Urinary bladder (tissue), 4 donors: ENCODE data around the gene HMX3. TPM values are rescaled to one million over a fixed set of nuclear protein-coding genes. Genes with fewer than 3 reads are reported as not detected.

Source experiments
- DNase-seq: peaks from one replicate; pipeline ENCODE4 v3.0.0-alpha.2; 2015; ENCODE audit errors: extremely low spot score
- H3K27ac ChIP-seq: one replicate; pipeline ENCODE4 v1.5.1; 2013; ENCODE audit warnings: low read depth, mild to moderate bottlenecking, moderate library complexity
- H3K36me3 ChIP-seq: one replicate; pipeline ENCODE4 v1.6.1; 2013; ENCODE audit warnings: mild to moderate bottlenecking, moderate library complexity; ENCODE audit not compliant: insufficient read depth
- H3K4me1 ChIP-seq: one replicate; pipeline ENCODE4 v1.6.1; 2013; ENCODE audit warnings: mild to moderate bottlenecking, moderate library complexity; ENCODE audit not compliant: insufficient read depth
- H3K4me3 ChIP-seq: one replicate; pipeline ENCODE4 v1.5.1; 2013; ENCODE audit warnings: low read depth, low read length
- WGBS: extraction: QIAGEN DNeasy Blood & Tissue Kit; methylation state at CpG from one replicate; pipeline ENCODE4 v1.1.7; 2013; 5-methylcytosine and 5-hydroxymethylcytosine counted together
- polyA plus RNA-seq: library from polyadenylated mRNA; stranded (reverse); fragments of 200-250 nt; gene quantifications from one replicate; pipeline ENCODE4 v1.2.3, GENCODE V29; 2013
- total RNA-seq: library from RNA; depleted of rRNA; stranded (reverse); fragments of >200 nt; gene quantifications from one replicate; pipeline ENCODE4 v1.2.3, GENCODE V29; 2014
- donor health status: healthy with polysubstance abuse.
- donor health status: healthy.

HMX3 gene
- not detected for total RNA-seq
- polyA plus RNA-seq: not detected

DNA sequence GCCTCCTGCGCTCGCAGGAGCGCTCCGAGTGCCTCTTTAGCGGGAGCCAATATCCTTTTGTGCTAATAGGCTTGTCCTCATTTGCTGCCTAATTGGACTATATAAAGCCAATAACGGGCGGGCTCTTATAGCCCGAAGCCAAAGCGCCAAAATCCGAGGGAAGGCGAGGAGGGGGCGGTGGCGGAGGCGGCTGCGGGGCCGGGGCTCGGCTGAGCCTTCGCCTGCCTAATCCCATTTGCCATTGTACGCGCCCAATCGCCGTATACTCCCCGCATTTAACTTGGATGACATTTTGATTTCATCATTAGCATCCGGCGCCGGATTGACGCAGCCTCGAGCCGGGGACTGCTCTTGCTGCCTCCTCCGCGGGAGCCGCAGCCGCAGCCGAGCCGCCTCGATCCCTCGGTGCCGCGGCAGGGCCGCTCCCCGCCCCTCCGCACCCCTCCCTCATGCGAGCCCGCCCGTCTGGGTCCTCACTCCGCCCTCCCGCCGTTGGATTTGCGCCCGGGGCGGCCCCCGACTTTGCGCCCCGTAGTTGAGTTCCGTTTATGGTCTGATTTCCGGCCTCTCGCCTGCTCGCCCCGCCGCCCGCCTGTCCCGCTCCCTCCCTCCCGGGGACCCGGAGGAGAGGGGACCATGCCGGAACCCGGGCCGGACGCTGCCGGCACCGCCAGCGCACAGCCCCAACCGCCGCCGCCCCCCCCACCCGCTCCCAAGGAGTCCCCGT lies at the start of gene HMX3:
Gene HMX3, plus strand, starts transcription at position 556 of the 727 bp plus-strand sequence. Its CDS starts 81 bp downstream, at position 637.
- H3K4me1 ChIP-seq: no peaks in the 10 kb centered on the region
- H3K4me3 ChIP-seq: peak within 1 kb of the TSS; percentile 38
- no peak within 1 kb of the TSS for H3K27ac ChIP-seq
- H3K36me3 ChIP-seq: no peaks in the 10 kb centered on the region
- WGBS: under 1% methylated on average over 76 of the region's 76 CpGs
- no peak for DNase-seq

- Histone ChIP-seq H3K4me3 (no peak overlapping the region), H3K27ac (no peak overlapping the region), H3K36me3 (no peaks in the 10 kb centered on the region), H3K4me1 (no peaks in the 10 kb centered on the region)
- 84% methylated on average over 7 of the region's 7 CpGs for WGBS
- no peak for DNase-seq
Observed at GRCh38 chr10:123086281-123086680, 49.5 kb upstream of the HMX3 start.

- 86% methylated on average over 4 of the region's 4 CpGs for WGBS
Observed at GRCh38 chr10:123087348-123087747, 48.4 kb upstream of the HMX3 start.

DNA sequence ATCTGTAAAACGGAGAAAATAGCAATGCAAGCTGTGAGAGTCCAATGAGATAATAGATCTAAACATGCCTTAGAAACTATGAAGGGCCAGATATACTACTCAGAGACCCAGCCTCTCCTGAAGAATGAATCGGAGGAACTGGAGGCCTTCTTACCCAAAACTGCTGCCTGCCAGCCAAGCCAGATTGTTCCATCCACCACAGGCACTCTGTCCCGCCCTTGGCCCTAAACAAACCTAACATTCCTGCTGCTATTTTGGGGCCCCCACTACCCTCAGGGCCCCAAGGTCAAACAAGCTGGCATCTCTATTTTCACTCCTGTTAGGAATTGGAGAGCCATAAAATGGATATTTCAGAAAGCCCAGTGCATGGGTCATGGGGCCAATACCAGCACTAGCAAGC lies 48.0 kb upstream of the HMX3 start:
- 49% methylated on average over 3 of the region's 3 CpGs for WGBS

More at GRCh38 chr10:123087348-123087747, 48.4 kb upstream of the HMX3 start:
- H3K4me3 ChIP-seq: no peak overlapping the region
- no peak for DNase-seq
- no peaks in the 10 kb centered on the region for H3K36me3 ChIP-seq
- H3K4me1 ChIP-seq: no peaks in the 10 kb centered on the region
- H3K27ac ChIP-seq: no peak overlapping the region

GRCh38 chr10:123092635-123093414 lies 42.9 kb upstream of the HMX3 start:
- 72% methylated on average over 14 of the region's 14 CpGs for WGBS
- Histone ChIP-seq H3K36me3 (no peaks in the 10 kb centered on the region), H3K4me3 (no peak overlapping the region), H3K4me1 (no peaks in the 10 kb centered on the region), H3K27ac (no peak overlapping the region)
- DNase-seq: no peak

More for the DNA sequence above, 48.0 kb upstream of the HMX3 start:
- DNase-seq: no peak
- Histone ChIP-seq H3K27ac (no peak overlapping the region), H3K4me3 (no peak overlapping the region), H3K36me3 (no peaks in the 10 kb centered on the region), H3K4me1 (no peaks in the 10 kb centered on the region)

- DNase-seq: no peak
- Histone ChIP-seq H3K36me3 (no peaks in the 10 kb centered on the region), H3K4me3 (no peak overlapping the region), H3K4me1 (no peaks in the 10 kb centered on the region), H3K27ac (no peak overlapping the region)
- WGBS: 68% methylated on average over 4 of the region's 4 CpGs
Observed at GRCh38 chr10:123093489-123093888, 42.3 kb upstream of the HMX3 start.

- 74% methylated on average over 5 of the region's 5 CpGs for WGBS
- no peaks in the 10 kb centered on the region for H3K36me3 ChIP-seq
- no peak overlapping the region for H3K27ac ChIP-seq
- no peak for DNase-seq
- H3K4me3 ChIP-seq: no peak overlapping the region
- H3K4me1 ChIP-seq: no peaks in the 10 kb centered on the region
Observed at GRCh38 chr10:123096452-123096851, 39.3 kb upstream of the HMX3 start.

DNA sequence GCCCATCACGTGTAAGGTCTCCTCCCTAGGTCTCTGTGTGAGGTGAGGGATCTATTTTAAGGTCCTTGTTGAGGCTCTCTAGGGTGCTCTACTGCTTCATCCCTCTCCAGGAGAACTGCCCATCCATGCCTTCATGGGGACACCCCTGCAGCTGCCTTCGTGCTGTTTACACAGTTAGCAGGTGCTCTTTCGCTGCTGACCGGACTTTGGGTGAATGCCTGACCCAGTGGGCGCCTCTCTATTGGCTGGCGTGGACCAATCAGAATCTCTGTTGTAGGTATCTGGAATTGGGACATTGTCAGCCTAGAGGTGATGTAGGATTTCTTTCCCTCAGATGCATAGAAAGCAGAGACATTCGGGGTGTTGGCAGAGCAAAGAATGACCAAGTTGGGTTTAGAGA lies 38.7 kb upstream of the HMX3 start:
- Histone ChIP-seq H3K27ac (no peak overlapping the region), H3K4me3 (no peak overlapping the region), H3K4me1 (no peaks in the 10 kb centered on the region), H3K36me3 (no peaks in the 10 kb centered on the region)
- no peak for DNase-seq
- WGBS: 78% methylated on average over 7 of the region's 7 CpGs

DNA sequence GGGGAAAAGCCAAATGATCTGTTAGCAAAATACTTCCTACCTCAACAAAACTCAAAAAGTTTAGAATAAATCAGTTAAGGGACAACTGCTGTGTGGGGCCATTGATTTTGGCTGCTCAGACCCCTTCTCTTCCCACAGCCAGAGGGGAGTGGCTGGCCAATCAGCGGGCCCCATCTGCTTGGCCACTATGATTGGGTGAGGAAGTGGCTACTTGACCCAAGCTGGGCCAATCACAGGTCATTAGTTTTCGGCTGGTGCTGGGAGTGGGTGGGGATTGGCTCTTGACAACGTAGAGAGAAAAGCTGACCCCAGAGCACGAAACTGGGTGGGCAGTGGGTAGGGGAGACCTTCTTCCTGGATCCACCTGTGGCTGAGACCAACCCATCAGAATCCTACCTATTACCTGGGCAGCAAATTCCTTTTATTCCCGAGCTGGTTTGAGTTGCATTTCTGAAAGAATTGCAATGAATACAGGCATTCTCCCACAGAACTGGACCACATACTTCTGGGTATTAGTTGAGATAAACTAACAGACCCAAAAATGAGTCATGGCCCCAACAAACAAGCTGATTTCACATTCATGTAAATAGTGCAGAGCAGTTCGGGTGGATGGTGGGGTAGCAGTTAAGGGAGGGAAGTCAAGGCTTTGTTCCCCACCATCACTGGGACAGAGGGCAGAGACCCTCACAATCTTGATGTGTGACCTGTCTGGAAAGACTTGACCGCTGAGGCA lies 35.6 kb upstream of the HMX3 start:
- DNase-seq: no peak
- 80% methylated on average over 7 of the region's 7 CpGs for WGBS
- Histone ChIP-seq H3K27ac (no peak overlapping the region), H3K4me3 (no peak overlapping the region), H3K36me3 (no peaks in the 10 kb centered on the region), H3K4me1 (no peaks in the 10 kb centered on the region)

DNA sequence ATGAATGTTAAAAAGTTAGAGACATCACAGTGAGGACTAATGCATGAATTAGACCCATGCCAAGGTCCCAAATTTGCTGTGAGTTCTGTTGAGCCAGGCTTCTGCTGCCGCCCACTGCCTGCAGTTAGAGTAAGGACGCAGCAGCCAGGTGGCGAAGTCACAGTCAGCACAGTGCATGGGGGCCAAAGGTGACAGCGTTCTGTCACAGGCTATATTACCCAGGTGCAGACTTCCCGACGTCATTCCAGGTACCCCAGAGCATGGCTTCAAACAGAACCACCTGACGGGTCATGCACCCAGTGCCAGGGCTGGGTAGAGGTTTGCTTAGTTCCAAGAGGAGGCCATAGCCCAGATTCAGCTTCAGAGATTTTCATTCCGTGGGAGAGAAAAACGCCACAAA lies 33.9 kb upstream of the HMX3 start:
- DNase-seq: no peak
- WGBS: 66% methylated on average over 9 of the region's 9 CpGs
- no peak overlapping the region for H3K4me3 ChIP-seq
- H3K36me3 ChIP-seq: no peaks in the 10 kb centered on the region
- no peaks in the 10 kb centered on the region for H3K4me1 ChIP-seq
- H3K27ac ChIP-seq: no peak overlapping the region

- WGBS: 52% methylated on average over 2 of the region's 2 CpGs
- H3K4me3 ChIP-seq: no peak overlapping the region
Observed at GRCh38 chr10:123102673-123103072, 33.1 kb upstream of the HMX3 start.

GRCh38 chr10:123103944-123104343 lies 31.8 kb upstream of the HMX3 start:
- H3K36me3 ChIP-seq: no peaks in the 10 kb centered on the region
- H3K4me1 ChIP-seq: no peaks in the 10 kb centered on the region
- DNase-seq: no peak
- 74% methylated on average over 9 of the region's 9 CpGs for WGBS
- H3K4me3 ChIP-seq: no peak overlapping the region
- no peak overlapping the region for H3K27ac ChIP-seq

More at GRCh38 chr10:123102673-123103072, 33.1 kb upstream of the HMX3 start:
- no peak for DNase-seq
- no peaks in the 10 kb centered on the region for H3K4me1 ChIP-seq
- H3K36me3 ChIP-seq: no peaks in the 10 kb centered on the region
- H3K27ac ChIP-seq: no peak overlapping the region

GRCh38 chr10:123109466-123109865 lies 26.3 kb upstream of the HMX3 start:
- WGBS: 77% methylated on average over 7 of the region's 7 CpGs
- no peak overlapping the region for H3K27ac ChIP-seq

More at GRCh38 chr10:123109466-123109865, 26.3 kb upstream of the HMX3 start:
- Histone ChIP-seq H3K4me1 (no peaks in the 10 kb centered on the region), H3K36me3 (no peaks in the 10 kb centered on the region), H3K4me3 (no peak overlapping the region)
- DNase-seq: no peak
